OCI-LY7 (cell line): ENCODE measurements around the gene A2ML1. TPM values are rescaled to one million over a fixed set of nuclear protein-coding genes. Genes with fewer than 3 reads are reported as not detected.

ENCODE experiments used
- BruUV-seq: library from RNA; stranded (reverse); fragments of 400-500 nt; replicated peaks from 2 replicates; lab custom pipeline; 2021; lab: Mats Ljungman, UMichigan
- CTCF ChIA-PET: fragments of 300-600 bp; sonication (Branson Sonifier 250); formaldehyde crosslinking; loops from one replicate; lab custom pipeline; 2022; ENCODE audit warnings: antibody characterized with exemption; ENCODE audit not compliant: unreplicated experiment; lab: Charles Lee
- POLR2A ChIA-PET: fragments of 300-600 bp; sonication (Branson Sonifier 250); formaldehyde crosslinking; loops from one replicate; lab custom pipeline; 2022; ENCODE audit warnings: antibody characterized with exemption; lab: Charles Lee
- DNase-seq: peaks from one replicate; pipeline ENCODE4 v3.0.0-alpha.2; 2015; ENCODE audit warnings: low spot score
- H2AFZ ChIP-seq: fragments of 200-600 bp; sonication (generic), shearing (Covaris generic); 2 replicates; pipeline ENCODE4 v1.6.1; 2014; ENCODE audit warnings: mild to moderate bottlenecking, antibody characterized with exemption, low read length, moderate library complexity
- H3K27ac ChIP-seq: fragments of 200-600 bp; sonication (generic); 2 replicates; pipeline ENCODE4 v1.5.1; 2014; ENCODE audit warnings: mixed run types, low read depth, mild to moderate bottlenecking, moderate library complexity, low read length, inconsistent platforms; ENCODE audit not compliant: poor library complexity, severe bottlenecking
- H3K36me3 ChIP-seq: fragments of 200-600 bp; sonication (generic); 2 replicates; pipeline ENCODE4 v1.6.1; 2014; ENCODE audit warnings: mild to moderate bottlenecking, antibody characterized with exemption, low read length, moderate library complexity, mixed read lengths; ENCODE audit not compliant: insufficient read depth
- H3K4me1 ChIP-seq: fragments of 200-600 bp; sonication (generic); 2 replicates; pipeline ENCODE4 v1.5.1; 2014; ENCODE audit warnings: mild to moderate bottlenecking, low read length; ENCODE audit not compliant: insufficient read depth, poor library complexity, severe bottlenecking
- H3K4me2 ChIP-seq: fragments of 200-600 bp; sonication (generic); 2 replicates; pipeline ENCODE4 v1.6.1; 2014; ENCODE audit warnings: mild to moderate bottlenecking, low read length
- H3K4me3 ChIP-seq: fragments of 200-600 bp; sonication (generic); 2 replicates; pipeline ENCODE4 v1.5.1; 2014; ENCODE audit warnings: mild to moderate bottlenecking, low read depth, low read length; ENCODE audit not compliant: poor library complexity, severe bottlenecking
- H3K79me2 ChIP-seq: fragments of 200-600 bp; sonication (generic); 2 replicates; pipeline ENCODE4 v1.6.1; 2016; ENCODE audit warnings: low read depth, mild to moderate bottlenecking, low read length, moderate library complexity, mixed read lengths; ENCODE audit not compliant: insufficient read depth
- H3K9me2 ChIP-seq: fragments of 200-600 bp; sonication (generic); 2 replicates; pipeline ENCODE4 v1.6.1; 2016; ENCODE audit warnings: mild to moderate bottlenecking, low read length, mixed read lengths; ENCODE audit not compliant: insufficient read depth
- H3K9me3 ChIP-seq: fragments of 200-600 bp; sonication (generic); 2 replicates; pipeline ENCODE4 v1.6.1; 2014; ENCODE audit warnings: mild to moderate bottlenecking, mixed run types, low read length, mixed read lengths
- H4K20me1 ChIP-seq: fragments of 200-600 bp; sonication (generic); 2 replicates; pipeline ENCODE4 v1.6.1; 2014; ENCODE audit warnings: mild to moderate bottlenecking, antibody characterized with exemption, low read length, moderate library complexity, mixed read lengths; ENCODE audit not compliant: insufficient read depth
- EZH2phosphoT487 ChIP-seq: fragments of 200-600 bp; sonication (generic); IDR thresholded peaks from 2 replicates; pipeline ENCODE4 v1.6.1; 2018; ENCODE audit warnings: low read depth, borderline replicate concordance, mild to moderate bottlenecking, mixed run types, antibody characterized with exemption, low read length, moderate library complexity, mixed read lengths
- intact Hi-C: fragments of 100-400 bp; cut with micrococcal nuclease; formaldehyde crosslinking; loops from one replicate; pipeline ENCODE4 v1.10.0; 2022; ENCODE audit not compliant: unreplicated experiment
- total RNA-seq, 2 experiments: library from RNA; depleted of rRNA in 1 of 2; stranded (reverse); fragments of >200 nt in 1 of 2; shearing (Covaris generic) in 1 of 2; gene quantifications; 2 replicates each; pipeline ENCODE4 v1.2.3, GENCODE V29; 2014 to 2022
- TF ChIP-seq, protein P1 (sequence below): fragments of 200-600 bp; sonication (generic); conservative IDR thresholded peaks from 2 replicates; pipeline ENCODE4 v1.5.1; 2014; ENCODE audit warnings: mild to moderate bottlenecking, antibody characterized with exemption, low read length, moderate library complexity, mixed read lengths

The A2ML1 gene
- total RNA-seq, 2 experiments from 2014 or later = not detected

GRCh38 chr12:8840938-8841633 is 18.7 kb downstream of the A2ML1 start:
- H3K36me3 ChIP-seq = no peaks in the 10 kb centered on the region
- H4K20me1 ChIP-seq = no peaks in the 10 kb centered on the region
- H2AFZ ChIP-seq = no peak overlapping the region
- CTCF ChIA-PET = no interaction called here
- no peak for DNase-seq
- BruUV-seq = no TSS peak
- no peak for TF ChIP-seq EZH2phosphoT487
- TF ChIP-seq, protein P1, sequence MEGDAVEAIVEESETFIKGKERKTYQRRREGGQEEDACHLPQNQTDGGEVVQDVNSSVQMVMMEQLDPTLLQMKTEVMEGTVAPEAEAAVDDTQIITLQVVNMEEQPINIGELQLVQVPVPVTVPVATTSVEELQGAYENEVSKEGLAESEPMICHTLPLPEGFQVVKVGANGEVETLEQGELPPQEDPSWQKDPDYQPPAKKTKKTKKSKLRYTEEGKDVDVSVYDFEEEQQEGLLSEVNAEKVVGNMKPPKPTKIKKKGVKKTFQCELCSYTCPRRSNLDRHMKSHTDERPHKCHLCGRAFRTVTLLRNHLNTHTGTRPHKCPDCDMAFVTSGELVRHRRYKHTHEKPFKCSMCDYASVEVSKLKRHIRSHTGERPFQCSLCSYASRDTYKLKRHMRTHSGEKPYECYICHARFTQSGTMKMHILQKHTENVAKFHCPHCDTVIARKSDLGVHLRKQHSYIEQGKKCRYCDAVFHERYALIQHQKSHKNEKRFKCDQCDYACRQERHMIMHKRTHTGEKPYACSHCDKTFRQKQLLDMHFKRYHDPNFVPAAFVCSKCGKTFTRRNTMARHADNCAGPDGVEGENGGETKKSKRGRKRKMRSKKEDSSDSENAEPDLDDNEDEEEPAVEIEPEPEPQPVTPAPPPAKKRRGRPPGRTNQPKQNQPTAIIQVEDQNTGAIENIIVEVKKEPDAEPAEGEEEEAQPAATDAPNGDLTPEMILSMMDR = no peak
- H3K4me2 ChIP-seq = no peak overlapping the region
- intact Hi-C loops = no loop called here
- H3K4me3 ChIP-seq = no peak overlapping the region
- no peaks in the 10 kb centered on the region for H3K9me3 ChIP-seq
- no peak overlapping the region for H3K27ac ChIP-seq
- no peaks in the 10 kb centered on the region for H3K4me1 ChIP-seq
- POLR2A ChIA-PET = interaction anchor here (0.7 to 1.3 kb wide), 3 partner anchors 12 to 284 kb away, joined by 3 read pairs; no protein-coding TSS in a partner anchor
- H3K9me2 ChIP-seq = no peaks in the 10 kb centered on the region
- no peaks in the 10 kb centered on the region for H3K79me2 ChIP-seq

GRCh38 chr12:8841778-8842177 is 19.4 kb downstream of the A2ML1 start:
- Histone ChIP-seq H3K36me3 (no peaks in the 10 kb centered on the region), H4K20me1 (no peaks in the 10 kb centered on the region), H2AFZ (no peak overlapping the region), H3K4me2 (no peak overlapping the region), H3K27ac (no peak overlapping the region), H3K4me3 (no peak overlapping the region), H3K79me2 (no peaks in the 10 kb centered on the region), H3K4me1 (no peaks in the 10 kb centered on the region), H3K9me2 (no peaks in the 10 kb centered on the region), H3K9me3 (no peaks in the 10 kb centered on the region)
- TF ChIP-seq, protein P1 = no peak
- no peak for TF ChIP-seq EZH2phosphoT487
- ChIA-PET POLR2A (interaction anchor here (1.0 kb wide), 1 partner anchor 284 kb away, joined by 3 read pairs; no protein-coding TSS in a partner anchor), CTCF (no interaction called here)
- no peak for DNase-seq
- no TSS peak for BruUV-seq
- intact Hi-C loops = no loop called here

- H2AFZ ChIP-seq = no peak overlapping the region
- H3K9me2 ChIP-seq = no peaks in the 10 kb centered on the region
- no peaks in the 10 kb centered on the region for H3K36me3 ChIP-seq
- POLR2A ChIA-PET = no interaction called here
- intact Hi-C loops = no loop called here
- no TSS peak for BruUV-seq
- DNase-seq = no peak
- no peak overlapping the region for H3K27ac ChIP-seq
- no peaks in the 10 kb centered on the region for H3K9me3 ChIP-seq
- no peaks in the 10 kb centered on the region for H3K79me2 ChIP-seq
- H4K20me1 ChIP-seq = no peaks in the 10 kb centered on the region
- H3K4me1 ChIP-seq = no peaks in the 10 kb centered on the region
- CTCF ChIA-PET = no interaction called here
- no peak overlapping the region for H3K4me3 ChIP-seq
- no peak overlapping the region for H3K4me2 ChIP-seq
- TF ChIP-seq EZH2phosphoT487 = no peak
- TF ChIP-seq, protein P1 = no peak
Measured at GRCh38 chr12:8844665-8845064, 22.2 kb downstream of the A2ML1 start.
